NCI-H460 (cell line): Measurements from ENCODE around the gene HIPK1. TPM values are rescaled to one million over a fixed set of nuclear protein-coding genes. Genes with fewer than 3 reads are reported as not detected.

Experiments
- DNase-seq: peaks from one replicate; pipeline ENCODE4 v3.0.0-alpha.2; 2016; ENCODE audit warnings: low read depth; ENCODE audit errors: extremely low read depth
- total RNA-seq: library from RNA; depleted of rRNA; stranded (reverse); fragments of >200 nt; shearing (Covaris generic); gene quantifications from 2 replicates; pipeline ENCODE4 v1.2.3, GENCODE V29; 2014

Gene HIPK1
- total RNA-seq, 1 experiment from 2014 or later: 15.6 TPM

DNA sequence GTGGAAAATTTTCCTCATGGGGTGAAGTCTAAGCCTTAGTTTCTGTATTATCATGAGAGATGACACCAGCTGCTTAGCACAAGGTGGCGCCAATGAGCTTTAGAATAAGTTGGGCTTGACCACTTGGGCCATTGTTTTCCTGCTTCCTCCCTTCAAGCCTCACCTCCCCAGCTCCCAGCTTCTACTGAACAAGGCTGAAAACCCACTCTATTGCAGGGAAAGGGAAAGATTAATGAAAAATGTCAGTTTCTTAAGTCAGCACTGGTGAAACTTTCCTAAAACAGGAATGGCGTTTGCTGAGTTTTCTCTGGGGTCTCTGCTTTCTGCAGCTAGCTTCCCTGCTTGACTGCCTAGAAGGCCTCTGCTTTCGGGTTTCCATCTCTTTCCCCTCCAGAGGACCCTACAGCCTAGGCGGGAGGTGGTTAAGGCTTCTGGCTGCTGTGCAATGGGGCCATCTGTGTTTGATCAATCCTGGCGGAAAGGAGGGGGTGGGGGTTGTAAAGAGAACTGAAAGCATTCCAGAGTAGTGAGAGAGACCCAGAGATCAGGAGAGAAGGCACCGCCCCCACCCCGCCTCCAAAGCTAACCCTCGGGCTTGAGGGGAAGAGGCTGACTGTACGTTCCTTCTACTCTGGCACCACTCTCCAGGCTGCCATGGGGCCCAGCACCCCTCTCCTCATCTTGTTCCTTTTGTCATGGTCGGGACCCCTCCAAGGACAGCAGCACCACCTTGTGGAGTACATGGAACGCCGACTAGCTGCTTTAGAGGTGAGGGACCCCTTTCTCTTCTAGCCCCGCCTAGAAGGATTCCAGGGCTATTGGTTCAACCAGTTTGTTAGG, 50.0 kb downstream of the HIPK1 start, which contains the start of gene OLFML3:
TSS of gene OLFML3 (plus strand) at position 612 of the 840 bp plus-strand sequence. CDS start at position 655, 43 bp downstream.
- peak; percentile 69 for DNase-seq

DNA sequence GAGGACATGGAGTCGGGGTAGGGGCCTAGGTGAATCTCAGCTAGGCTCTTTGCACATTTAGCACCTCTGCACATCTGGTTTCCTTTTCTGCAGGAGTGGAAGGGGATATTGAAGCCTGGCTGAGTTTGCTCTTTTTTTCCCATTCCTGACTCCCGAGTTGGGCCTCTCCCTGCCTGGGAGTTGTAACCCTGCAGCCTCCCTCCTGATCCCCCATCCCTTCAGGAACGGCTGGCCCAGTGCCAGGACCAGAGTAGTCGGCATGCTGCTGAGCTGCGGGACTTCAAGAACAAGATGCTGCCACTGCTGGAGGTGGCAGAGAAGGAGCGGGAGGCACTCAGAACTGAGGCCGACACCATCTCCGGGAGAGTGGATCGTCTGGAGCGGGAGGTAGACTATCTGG, 51.0 kb downstream of the HIPK1 start:
- no peak for DNase-seq

DNA sequence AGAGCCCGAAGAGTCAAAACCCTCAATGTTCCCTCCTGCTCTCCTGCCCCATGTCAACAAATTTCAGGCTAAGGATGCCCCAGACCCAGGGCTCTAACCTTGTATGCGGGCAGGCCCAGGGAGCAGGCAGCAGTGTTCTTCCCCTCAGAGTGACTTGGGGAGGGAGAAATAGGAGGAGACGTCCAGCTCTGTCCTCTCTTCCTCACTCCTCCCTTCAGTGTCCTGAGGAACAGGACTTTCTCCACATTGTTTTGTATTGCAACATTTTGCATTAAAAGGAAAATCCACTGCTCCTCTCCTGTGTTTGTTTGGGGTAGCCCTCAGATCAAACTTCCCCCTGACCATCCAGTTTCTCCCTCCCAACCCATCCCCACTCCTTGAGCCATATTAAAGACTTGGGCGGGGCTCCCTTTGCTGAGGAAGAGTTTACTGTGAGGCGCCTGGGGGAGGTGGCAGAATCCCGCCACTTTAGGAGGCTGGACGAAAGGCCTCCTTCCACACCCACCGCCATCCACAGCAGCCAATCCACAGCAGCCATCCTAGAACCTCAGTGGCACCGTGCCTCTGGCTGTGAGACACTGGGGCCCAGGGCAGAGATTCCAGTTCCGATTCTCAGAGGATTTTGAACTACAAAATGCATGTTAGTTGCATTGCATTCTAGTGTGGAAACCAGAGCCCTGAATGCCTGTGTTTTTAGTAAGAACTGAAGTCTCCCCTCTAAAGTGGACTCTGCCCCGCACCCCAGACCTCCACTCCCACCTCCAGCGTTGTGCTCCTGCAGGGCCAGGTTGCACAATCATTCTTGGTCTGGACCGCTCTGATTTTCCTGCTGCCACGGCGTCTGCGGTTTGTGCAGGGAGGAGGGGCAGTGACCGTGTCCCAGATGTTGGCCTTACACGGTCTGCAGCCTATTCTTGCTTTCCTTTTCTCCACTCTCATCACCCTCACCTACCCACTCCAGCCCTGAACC, 53.1 kb downstream of the HIPK1 start:
- DNase-seq: no peak

DNA sequence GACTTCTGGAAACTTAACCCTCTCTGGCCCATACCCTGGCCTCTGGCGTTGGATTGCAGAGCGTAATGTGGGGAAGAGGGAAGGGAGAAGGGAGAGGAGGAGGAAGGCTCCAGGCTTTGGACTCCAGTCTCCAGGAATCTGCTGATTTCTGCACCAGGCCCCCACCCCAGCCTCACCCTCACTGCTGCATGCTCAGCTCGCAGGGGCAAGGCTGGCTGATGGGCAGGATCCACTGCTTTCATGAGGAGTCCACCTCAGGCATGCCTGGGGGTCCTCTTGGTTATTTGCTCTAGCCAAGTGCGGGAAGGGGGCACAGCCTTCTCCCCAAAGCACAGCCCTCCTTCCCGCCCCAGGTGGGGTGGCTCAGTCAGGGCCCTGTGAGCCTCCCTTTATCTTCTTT, 53.8 kb downstream of the HIPK1 start:
- no peak for DNase-seq

DNA sequence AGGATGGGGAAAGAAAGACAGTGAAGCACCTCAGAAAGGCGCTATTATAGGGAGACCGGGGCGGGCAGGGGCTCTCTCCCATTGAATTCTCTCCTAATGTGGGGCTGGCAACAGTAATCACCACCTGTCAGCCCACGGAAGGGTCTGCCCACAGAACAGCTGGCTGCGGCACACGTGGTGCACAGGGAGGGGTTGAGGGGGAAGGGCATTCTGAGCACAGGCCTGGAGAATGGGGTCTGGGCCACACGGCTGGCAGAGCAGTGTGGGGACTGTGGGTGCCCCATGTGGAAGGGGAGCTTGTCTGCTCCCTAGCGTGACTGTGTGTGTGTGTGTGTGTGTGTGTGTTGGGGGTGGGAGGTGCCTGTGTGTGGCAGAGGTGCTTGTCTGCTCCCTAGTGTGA, 54.3 kb downstream of the HIPK1 start:
- no peak for DNase-seq

DNA sequence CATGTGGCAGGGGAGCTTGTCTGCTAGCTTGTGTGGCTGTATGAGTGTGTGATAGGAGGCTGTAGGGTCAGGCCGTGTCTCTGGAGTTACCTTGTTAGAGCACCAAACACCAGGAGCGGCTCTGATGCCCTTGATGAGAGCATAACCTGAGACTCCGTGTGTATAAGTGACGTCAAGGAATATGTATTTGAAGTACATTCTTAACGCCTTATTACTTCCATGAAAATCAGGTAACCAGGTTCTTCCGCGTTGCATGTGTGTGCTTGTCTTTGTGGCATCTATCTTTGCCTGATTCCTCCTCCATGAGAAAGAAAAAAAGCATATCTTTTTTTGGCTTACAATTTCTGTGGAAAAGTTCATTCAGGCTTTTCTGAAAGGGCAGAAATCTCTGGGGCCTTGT, 54.7 kb downstream of the HIPK1 start:
- no peak for DNase-seq

DNA sequence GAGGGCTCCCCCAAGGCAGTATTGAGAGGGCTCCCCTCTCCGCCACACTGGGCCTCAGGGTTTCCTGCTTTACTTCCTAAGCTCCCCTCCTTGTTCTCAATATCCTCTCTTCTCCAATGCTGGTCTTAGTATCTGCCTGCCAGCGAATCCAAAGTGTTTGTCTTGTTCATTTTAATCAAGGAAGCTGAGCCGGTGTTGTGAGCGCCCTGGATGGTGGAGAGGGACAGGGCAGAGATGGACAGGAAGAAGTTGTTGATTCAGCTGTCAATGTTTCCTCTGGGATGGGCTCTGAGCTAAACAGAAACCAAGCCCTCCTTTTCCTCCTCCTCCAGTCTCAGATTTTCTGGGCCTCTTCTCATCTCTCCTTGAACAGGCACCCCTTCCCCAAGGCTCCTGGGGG, 55.6 kb downstream of the HIPK1 start:
- no peak for DNase-seq

DNA sequence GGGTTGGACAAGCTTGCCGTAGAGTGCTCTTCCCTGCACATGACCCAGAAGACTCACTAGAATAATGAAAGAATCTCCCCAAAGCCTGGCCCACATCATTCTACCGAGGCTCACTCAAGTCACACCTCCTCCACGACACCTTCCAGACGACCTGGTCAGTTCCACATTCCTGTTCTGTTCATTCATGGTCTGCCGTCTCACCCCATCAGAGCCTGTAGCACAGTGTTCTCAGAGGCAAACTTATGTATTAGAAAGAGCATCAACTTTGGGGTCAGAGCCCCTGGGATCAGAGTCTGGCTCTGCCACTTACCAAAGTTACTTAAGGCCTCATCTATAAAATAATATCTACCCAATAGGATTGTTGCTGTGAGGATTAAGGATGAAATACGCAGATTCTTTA, 57.7 kb downstream of the HIPK1 start:
- DNase-seq: no peak

DNA sequence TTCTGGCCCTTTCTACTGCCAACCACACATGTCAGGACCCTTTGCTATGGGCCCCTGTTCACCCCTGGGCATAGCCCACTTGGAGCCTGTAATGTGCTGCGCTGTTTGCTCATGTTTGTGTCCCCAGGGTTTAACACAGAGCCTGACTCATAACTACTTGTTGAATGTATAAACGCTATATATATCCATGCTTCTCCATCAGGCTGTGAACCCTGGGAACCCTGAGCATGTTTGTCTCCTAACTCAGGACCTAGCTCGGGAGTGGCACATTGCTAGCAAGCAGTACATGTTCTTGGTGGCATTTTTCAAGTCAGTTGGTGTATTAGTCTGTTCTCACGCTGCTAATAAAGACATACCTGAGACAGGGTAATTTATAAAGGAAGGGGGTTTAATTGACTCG, 58.1 kb downstream of the HIPK1 start:
- DNase-seq: no peak

DNA sequence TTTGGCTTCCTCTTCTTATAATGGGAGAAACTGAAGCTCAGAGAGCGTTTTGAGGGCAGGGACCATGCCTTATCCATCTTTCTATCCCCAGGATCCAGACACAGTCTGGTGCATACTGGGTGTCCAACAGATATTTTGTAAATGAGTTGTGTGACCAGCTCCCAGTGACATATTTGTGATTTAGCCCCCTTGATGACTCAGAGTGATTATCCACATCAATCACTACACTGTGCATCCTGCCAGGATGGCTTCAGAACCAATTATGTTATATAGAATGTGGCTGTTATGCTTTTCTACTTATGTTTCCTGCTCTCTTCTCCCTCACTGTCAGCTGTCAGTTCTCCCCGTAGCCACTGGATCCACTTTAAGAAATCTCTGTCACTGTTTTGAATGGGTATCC, 61.4 kb downstream of the HIPK1 start:
- no peak for DNase-seq

DNA sequence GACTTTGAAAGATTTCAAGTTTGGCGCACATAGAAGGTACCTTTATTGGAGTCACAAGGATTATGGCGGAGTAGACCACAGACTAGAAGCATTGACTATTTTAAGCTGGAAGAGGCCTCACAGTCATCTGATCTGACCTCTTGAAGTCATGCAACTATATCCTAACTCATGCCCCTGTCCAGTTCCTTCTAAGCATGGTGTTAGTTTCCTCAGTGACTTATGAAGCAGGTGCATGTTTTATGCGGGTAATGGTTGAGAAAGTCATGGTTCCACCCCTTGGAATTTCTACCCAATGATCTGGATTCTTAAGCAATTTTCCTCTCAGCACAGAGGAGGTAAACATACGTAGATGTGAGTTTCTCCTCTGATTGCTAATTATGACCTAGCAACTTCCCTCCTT, 61.8 kb downstream of the HIPK1 start:
- no peak for DNase-seq

DNA sequence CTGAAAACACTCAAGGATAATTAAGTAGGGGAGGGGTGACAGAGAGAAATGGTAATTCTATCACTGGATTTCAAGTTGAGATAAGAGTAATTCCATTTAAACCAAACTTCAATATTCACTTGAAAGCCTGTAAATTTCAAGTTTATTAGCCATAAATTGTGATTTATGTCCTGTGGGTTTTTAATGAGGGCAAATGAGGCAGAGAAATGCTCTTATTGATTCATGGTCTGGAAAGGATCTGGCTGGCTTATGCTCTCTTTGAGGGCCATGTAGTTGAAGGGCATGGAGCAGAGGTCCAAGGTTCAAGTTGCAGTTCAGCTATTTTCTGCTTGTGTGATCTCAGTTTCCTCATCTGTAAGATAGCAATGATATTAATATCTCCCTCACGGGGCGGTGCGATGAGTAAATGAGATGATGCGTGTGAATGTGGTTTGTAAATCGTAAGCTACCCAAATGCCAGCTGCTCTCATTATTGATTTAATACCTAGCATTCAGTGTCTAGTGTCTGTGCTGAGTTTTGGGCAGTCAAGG, 62.4 kb downstream of the HIPK1 start:
- no peak for DNase-seq

DNA sequence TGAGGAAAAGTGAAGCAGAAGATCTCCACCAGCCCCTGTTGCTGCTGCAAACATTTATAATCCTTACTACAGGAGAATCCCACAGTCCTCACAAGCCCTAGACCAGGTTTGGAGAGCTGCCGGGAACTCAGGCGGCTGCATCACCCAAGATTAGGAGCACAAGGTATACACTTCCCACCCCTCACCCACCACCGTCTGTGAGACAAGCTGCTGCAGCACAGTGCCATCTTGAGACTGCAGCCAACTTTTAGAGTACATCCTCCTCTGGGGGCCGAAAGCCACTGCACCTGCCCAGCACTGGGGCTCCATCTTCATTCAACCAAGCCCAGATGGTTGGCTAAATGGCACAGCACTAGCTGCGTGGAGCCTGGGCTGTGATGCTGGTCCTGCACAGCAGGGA, 63.9 kb downstream of the HIPK1 start:
- DNase-seq: no peak

DNA sequence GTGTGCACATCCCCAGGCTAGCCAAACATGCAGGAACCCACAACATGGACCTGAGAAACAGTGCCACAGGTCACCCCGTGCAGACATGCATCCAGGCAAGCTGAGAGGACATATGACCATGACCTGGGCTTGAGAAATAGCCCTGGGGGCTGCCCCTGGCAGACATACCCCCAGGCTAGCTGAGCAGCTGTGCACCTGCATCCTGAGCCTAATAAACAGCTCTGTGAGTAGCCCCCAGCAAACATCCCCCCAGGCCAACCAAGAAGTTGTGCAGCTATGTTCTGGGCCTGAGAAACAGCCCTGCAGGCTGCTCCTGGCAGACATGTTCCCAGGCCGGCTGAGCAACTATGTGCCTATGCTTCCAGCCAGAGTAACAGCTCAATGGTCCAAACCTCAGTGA, 64.6 kb downstream of the HIPK1 start:
- no peak for DNase-seq

DNA sequence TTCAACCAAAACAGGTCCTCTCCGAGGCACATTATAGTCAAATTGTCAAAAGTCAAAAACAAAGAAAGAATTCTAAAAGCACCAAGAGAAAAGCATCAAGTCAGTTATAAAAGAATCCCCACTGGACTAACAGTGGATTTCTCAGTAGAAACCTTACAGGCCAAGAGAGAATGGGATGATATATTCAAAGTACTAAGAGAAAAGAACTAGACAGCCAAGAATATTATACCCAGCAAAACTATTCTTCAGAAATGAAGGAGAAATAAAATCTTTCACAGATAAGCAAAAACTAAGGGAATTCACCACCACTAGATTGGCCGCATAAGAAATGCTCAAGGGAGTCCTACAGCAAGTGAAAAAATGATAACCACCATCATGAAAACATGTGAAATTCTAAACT, 66.3 kb downstream of the HIPK1 start:
- no peak for DNase-seq

DNA sequence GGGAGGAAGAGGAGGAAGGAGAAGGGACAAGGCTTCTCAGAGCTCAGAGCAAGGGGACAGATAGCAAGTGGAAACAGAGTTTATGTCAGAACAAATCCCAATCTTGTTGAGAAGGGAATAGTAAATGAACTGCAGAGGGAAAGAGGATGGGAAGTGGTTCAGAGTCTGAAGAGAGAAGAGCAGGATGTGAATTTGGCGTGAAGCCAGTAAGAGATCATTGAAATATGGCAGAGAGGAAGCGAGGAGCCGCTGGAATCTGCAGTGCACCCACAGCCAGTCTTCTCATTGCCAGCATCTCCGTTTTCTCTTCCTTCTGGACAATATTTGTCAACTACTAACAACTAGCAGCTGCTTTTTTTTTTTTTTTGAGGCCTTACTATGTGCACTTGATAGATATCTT, 69.2 kb downstream of the HIPK1 start:
- no peak for DNase-seq

DNA sequence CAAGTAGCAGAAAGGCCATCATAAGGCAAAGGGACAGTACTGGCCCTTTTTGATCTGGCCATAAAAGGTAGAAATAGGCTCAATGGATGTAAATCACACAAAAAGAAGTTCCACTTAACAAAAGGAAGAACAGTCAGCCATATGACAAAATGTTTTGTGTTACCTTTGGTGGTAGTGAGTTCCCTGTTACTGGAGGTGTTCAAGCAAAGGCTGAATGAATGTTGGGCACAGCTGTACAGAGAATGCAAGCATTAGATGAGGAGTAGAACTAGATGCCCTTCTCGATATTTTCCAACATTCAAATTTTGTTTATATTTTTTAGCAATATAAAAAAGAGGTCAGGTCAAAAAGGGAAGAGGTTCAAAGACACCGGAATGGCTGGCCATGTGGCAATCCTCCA, 70.1 kb downstream of the HIPK1 start:
- no peak for DNase-seq

DNA sequence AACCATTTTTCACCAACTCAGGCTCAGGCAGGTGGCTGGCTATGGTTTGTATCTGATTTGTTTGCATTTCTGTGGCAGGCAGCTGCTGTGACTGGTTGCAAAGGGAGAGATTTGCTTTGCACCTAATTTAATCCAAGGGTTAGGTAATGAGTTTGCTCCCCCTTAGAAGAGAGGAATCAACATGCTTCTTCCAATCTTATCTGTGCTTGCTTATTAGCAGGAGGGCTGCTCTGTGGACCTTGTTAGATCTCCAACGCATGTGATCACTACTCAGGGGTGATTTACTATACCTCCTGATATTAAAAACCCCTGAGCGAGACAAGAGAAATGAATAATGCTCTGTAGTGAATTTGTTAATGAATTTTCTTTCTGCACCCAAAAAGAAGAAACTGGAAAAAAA, 70.7 kb downstream of the HIPK1 start:
- DNase-seq: no peak

DNA sequence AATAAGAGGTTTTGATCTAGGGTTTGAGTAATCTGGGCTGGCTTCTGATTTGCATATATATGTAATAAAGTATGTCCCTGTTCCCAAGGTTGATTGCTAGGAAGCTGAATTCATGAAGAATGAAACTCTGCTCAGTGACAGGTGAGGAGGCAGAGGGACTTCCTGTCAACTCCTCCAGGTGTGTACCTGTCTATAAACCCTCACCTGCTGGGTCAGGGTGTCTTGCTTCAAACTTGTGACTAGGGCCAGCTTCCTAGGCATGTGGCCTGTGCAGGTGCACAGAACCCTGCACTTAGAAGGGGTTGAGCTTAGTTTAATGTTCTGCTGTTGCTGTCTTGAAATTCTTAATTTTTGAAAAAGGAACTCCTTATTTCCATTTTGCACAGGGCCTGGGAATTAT, 71.3 kb downstream of the HIPK1 start:
- no peak for DNase-seq

DNA sequence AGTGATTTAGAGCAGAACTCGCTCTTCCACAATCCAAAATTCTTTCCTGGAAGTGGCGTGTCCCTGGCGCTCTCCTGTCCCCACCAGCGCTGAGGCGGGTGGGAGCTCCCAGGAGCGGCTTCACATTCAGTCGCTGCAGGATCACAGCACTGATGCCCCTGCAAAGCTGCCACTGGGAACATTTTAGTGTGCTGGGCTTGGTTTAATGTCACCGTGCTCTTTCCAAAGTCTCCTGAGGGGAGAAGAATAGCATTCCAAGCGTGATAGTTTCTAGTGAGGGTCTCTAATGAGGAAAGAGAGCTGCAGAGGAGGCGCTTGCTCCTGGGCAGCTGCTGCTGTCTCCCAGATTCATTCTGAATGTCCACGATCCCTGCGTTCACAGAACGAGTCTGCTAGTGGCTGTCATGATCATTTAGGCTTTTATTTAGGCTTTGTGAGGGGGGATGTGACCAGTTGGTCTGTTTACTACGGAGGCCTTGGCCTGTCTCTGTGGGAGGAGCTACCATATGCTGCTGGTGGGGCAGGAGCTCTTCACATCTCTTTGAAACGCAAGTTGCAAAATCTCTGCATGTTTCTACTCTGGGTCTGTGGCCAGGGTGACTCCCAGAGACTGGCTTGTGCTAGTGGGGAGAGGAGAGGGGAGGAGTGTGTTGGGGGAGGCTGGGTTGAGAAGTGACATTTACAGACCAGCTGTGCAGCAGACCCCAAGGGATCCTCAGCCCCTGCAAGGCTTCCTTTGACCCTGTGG, 73.5 kb downstream of the HIPK1 start:
- DNase-seq: no peak

DNA sequence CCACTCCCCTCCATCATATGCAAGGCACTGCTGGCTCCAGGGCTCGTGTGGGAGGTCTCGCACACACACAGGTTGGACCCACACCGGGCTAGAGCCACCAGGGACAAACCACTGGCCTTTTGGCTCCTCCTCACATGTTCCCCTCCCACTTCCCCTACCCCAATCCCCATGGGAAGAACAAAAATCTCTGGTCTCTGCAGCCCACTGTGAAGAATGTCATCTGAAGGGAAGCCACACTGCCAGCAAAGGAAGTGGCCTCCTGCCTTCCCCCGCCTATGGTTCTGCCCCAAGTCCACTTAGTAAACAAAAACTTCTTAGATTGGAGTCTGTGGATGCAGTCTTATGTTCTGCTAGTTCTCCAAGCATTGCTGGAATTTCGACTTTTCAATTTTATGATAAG, 74.3 kb downstream of the HIPK1 start:
- DNase-seq: no peak
